Lung (tissue), 12 donors: ENCODE results near the gene CLASRP. TPM values are rescaled to one million over a fixed set of nuclear protein-coding genes. Genes with fewer than 3 reads are reported as not detected.

Experiments used
- ATAC-seq: fragments of 200-7000 bp; cut with Tn5 transposase; one replicate; pipeline ENCODE4 v1.9.1; 2020; ENCODE audit warnings: moderate number of reproducible peaks; ENCODE audit not compliant: insufficient read depth, low FRiP score
- DNase-seq, 3 donors: peaks; one replicate each; pipeline ENCODE4 v3.0.0-alpha.2; 2013 to 2017
- H3K27ac ChIP-seq, 2 donors: one replicate each; pipeline ENCODE4 v1.5.1; 2013; ENCODE audit warnings: mild to moderate bottlenecking in 2 of 2, moderate library complexity in 2 of 2, control low read depth in 1 of 2, inconsistent platforms in 1 of 2, low read depth in 1 of 2, low read length in 1 of 2
- H3K27me3 ChIP-seq, 3 donors: one replicate each; pipeline ENCODE4 v1.5.1; 2013; ENCODE audit warnings: low read length in 2 of 3; ENCODE audit not compliant: control insufficient read depth in 3 of 3, insufficient read depth in 3 of 3
- H3K36me3 ChIP-seq, 4 donors: one replicate each; pipeline ENCODE4 v1.5.1; 2013; ENCODE audit warnings: low read length in 4 of 4, mild to moderate bottlenecking in 1 of 4, moderate library complexity in 1 of 4; ENCODE audit not compliant: control insufficient read depth in 4 of 4, insufficient read depth in 4 of 4
- H3K4me1 ChIP-seq, 5 donors: one replicate each; pipeline ENCODE4 v1.5.1; 2013; ENCODE audit warnings: low read length in 5 of 5, mild to moderate bottlenecking in 2 of 5, moderate library complexity in 1 of 5; ENCODE audit not compliant: control insufficient read depth in 5 of 5, insufficient read depth in 5 of 5
- H3K4me3 ChIP-seq: one replicate; pipeline ENCODE4 v1.5.1; 2013; ENCODE audit warnings: mild to moderate bottlenecking, control low read depth, moderate library complexity
- H3K9ac ChIP-seq, 2 donors: one replicate each; pipeline ENCODE4 v1.5.1; 2013; ENCODE audit warnings: low read length in 2 of 2, control low read depth in 1 of 2; ENCODE audit not compliant: insufficient read depth in 1 of 2
- H3K9me3 ChIP-seq, 4 donors: one replicate each; pipeline ENCODE4 v1.5.1; 2013; ENCODE audit warnings: low read length in 3 of 4, mild to moderate bottlenecking in 1 of 4, moderate library complexity in 1 of 4; ENCODE audit not compliant: control insufficient read depth in 4 of 4, insufficient read depth in 3 of 4
- WGBS, 2 donors: extraction: QIAGEN DNeasy Blood & Tissue Kit; methylation state at CpG; one replicate each; pipeline ENCODE4 v1.1.7; 2013; 5-methylcytosine and 5-hydroxymethylcytosine counted together
- polyA plus RNA-seq, 2 donors: library from polyadenylated mRNA; stranded (reverse); fragments of 200-250 nt; gene quantifications; one replicate each; pipeline ENCODE4 v1.2.1, GENCODE V29; 2013
- total RNA-seq, 2 donors: library from RNA; depleted of rRNA in 1 of 2; stranded (reverse); fragments of >200 nt in 1 of 2; gene quantifications; one replicate each; pipeline ENCODE4 v1.2.1, GENCODE V29; 2014 to 2021
- TF ChIP-seq, protein P1 (sequence below): IDR thresholded peaks from 2 replicates; pipeline ENCODE4 v1.5.1; 2012; ENCODE audit warnings: mild to moderate bottlenecking; ENCODE audit errors: control extremely low read depth, extremely low read depth
- donor health status: control.
- donor health status: control.
- donor health status: Bipolar disorder and iron deficiency.
- donor health status: healthy.
- donor health status: DM: yes; HTN: yes; CAD: no.

CLASRP gene
- total and polyA plus RNA-seq, 4 donors: 23.9 to 107 (median 57.6) TPM

DNA sequence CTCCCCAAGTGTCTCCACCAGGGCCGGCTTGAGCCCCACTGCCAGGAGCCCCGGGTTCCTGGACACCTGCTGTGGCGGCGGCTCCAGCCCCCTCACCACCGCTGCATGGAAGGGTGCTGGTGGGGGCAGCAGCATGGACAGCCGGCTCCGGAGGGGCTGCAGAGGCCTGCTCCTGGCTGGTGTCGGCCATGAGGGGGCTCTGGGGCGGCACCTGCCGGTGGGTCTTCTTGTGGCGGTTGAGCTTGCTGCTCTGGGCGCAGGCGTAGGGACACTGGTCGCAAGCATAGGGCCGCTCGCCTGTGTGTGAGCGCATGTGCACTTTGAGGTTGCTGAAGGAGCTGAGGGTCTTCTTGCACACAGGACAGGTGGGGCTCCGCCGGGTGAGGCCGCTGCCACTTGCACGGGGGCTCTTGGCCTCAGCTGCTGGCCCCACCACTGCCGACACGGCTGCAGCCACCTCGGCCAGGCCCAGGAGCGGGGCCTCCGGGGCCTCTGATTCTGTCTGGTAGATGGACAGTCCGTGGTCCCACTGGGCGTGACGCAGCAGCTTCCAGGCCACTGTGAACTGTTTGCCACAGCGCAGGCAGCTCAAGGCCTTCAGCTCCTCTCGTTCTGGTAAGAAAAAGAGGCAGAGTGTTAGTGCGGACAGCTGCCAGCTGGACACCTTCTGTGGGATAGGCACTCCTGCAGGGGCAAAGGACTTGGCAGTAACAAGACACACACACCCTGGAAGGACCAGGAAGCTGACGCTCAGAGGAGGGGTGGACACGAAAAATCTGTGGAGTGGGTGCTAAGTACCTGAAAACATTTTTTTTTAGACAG lies 33.3 kb downstream of the CLASRP start:
- H3K9me3 ChIP-seq: no peaks in the 10 kb centered on the region
- H3K27ac ChIP-seq: peak overlapping the region in 1 of 2 donors; percentile 26
- DNase-seq (no peak), ATAC-seq (no peak)
- TF ChIP-seq, protein P1, sequence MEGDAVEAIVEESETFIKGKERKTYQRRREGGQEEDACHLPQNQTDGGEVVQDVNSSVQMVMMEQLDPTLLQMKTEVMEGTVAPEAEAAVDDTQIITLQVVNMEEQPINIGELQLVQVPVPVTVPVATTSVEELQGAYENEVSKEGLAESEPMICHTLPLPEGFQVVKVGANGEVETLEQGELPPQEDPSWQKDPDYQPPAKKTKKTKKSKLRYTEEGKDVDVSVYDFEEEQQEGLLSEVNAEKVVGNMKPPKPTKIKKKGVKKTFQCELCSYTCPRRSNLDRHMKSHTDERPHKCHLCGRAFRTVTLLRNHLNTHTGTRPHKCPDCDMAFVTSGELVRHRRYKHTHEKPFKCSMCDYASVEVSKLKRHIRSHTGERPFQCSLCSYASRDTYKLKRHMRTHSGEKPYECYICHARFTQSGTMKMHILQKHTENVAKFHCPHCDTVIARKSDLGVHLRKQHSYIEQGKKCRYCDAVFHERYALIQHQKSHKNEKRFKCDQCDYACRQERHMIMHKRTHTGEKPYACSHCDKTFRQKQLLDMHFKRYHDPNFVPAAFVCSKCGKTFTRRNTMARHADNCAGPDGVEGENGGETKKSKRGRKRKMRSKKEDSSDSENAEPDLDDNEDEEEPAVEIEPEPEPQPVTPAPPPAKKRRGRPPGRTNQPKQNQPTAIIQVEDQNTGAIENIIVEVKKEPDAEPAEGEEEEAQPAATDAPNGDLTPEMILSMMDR: no peak
- peaks cover 3 to 44% (median 22%) of the 10 kb centered on the region in 4 donors for H3K36me3 ChIP-seq
- WGBS, 2 donors: 82 to 92% methylated on average over 34 of the region's 34 CpGs
- no peak overlapping the region for H3K4me3 ChIP-seq
- no peaks in the 10 kb centered on the region for H3K27me3 ChIP-seq
- peaks cover 0 to 5% (median 0%) of the 10 kb centered on the region in 5 donors for H3K4me1 ChIP-seq
- H3K9ac ChIP-seq: no peak overlapping the region

DNA sequence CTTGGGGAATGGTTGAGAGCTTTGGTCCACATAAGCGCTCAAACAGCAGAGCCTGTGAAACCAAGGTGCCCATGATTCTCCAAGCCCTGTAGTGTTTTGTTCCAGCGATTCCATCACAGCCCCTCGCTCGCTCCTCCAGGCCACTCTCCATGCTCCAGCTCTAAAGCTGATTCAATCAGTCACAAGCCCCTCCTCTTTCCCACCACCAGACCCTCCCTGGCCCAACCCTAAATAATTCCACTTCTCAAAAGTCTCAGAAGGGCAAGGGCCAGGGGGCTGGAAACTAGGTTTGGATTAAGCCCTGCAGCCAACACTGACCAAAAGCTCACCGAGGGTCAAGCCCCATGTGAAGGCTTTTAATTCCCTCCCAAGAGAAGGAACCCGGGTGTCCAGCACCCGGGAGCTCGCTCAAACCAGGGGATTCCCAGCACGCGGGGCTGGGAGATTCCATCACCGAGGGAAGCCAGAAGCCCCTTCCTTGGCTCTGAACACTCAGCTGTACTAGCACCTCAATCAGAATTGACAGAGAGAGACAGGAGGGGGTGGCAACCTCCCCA lies 36.0 kb downstream of the CLASRP start:
- Histone ChIP-seq H3K36me3 (peaks cover 0 to 21% (median 13%) of the 10 kb centered on the region in 4 donors), H3K9me3 (no peaks in the 10 kb centered on the region), H3K4me3 (no peak overlapping the region), H3K27ac (no peak overlapping the region), H3K4me1 (peaks cover 2 to 8% (median 5%) of the 10 kb centered on the region in 5 donors), H3K9ac (no peak overlapping the region), H3K27me3 (no peaks in the 10 kb centered on the region)
- TF ChIP-seq, protein P1: no peak
- ATAC-seq: no peak
- DNase-seq: no peak
- WGBS, 2 donors: 45 to 60% methylated on average over 11 of the region's 11 CpGs

DNA sequence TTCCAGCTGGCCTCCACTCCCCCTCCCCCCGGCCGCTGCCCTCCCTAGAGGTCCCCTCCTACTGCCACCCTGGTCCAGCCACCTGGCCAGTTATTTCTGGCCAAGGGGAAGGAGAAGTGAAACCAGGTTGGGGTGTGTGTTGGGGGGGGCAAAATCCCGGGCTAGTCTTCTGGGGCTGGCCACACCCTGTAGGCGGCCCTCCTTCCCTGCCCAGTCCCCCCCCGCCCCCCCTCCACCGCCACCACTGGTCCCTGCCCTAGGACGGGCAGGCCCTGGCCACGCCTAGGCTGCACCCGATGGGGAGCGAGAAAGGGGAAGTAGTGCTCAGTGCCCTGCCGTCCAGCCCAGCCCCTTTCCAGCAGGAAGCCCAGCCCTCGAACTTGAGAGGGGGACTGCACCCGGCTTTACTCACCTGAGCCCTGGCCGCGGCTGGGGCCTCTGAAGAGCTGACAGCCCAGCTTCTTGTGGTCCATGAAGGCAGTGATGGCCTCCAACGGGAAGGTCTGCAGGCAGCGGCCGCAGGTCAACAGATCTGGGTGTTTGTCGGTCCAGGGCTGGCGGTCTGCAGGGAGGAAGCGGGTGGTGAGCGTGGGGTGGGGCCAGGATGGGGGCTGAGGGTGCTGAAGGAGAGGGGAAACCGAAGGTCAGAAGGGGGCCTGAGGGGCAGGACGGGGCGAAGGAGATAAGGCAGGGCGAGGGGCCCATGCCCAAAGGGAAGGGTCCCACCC lies 36.6 kb downstream of the CLASRP start:
- no peaks in the 10 kb centered on the region for H3K27me3 ChIP-seq
- 2 to 5% methylated on average over 23 to 26 of the region's 26 CpGs for WGBS, 2 donors
- H3K36me3 ChIP-seq: peaks cover 0 to 15% (median 8%) of the 10 kb centered on the region in 4 donors
- H3K27ac ChIP-seq: peak overlapping the region in 1 of 2 donors; percentile 78
- ATAC-seq (peak; percentile 85), DNase-seq (peak; percentile 37 to 62 (median 52))
- no peak overlapping the region for H3K9ac ChIP-seq
- no peaks in the 10 kb centered on the region for H3K9me3 ChIP-seq
- TF ChIP-seq, protein P1: no peak
- H3K4me3 ChIP-seq: peak overlapping the region; percentile 59
- H3K4me1 ChIP-seq: peaks cover 5 to 14% (median 7%) of the 10 kb centered on the region in 5 donors
